B cell (primary cell): ENCODE data around the gene KIAA0753. TPM values are rescaled to one million over a fixed set of nuclear protein-coding genes. Genes with fewer than 3 reads are reported as not detected.

ENCODE experiments used
- ATAC-seq: fragments of 200-7000 bp; cut with Tn5 transposase; one replicate; pipeline ENCODE4 v1.10.0; 2021; ENCODE audit warnings: low read depth, mild to moderate bottlenecking, moderate number of reproducible peaks, moderate library complexity
- CTCF ChIA-PET: fragments of 350-600 bp; sonication (Branson Sonifier 250); formaldehyde crosslinking; loops from one replicate; lab custom pipeline; 2021; ENCODE audit warnings: antibody characterized with exemption, inconsistent platforms; lab: Charles Lee
- POLR2A ChIA-PET: fragments of 350-600 bp; sonication (Branson Sonifier 250); formaldehyde crosslinking; loops from one replicate; lab custom pipeline; 2021; ENCODE audit warnings: antibody characterized with exemption; lab: Charles Lee
- DNase-seq: peaks from one replicate; pipeline ENCODE4 v3.0.0; 2013
- H2AFZ ChIP-seq: 2 replicates; pipeline ENCODE4 v1.6.1; 2012; ENCODE audit warnings: mild to moderate bottlenecking, low read depth, low read length; ENCODE audit not compliant: insufficient read depth, poor library complexity, severe bottlenecking
- H3K27ac ChIP-seq, 2 donors: 1 replicate in 1 of 2; 2 replicates in 1 of 2; pipeline ENCODE4 v1.5.1; 2012 to 2013; ENCODE audit warnings: low read length in 2 of 2, mild to moderate bottlenecking in 2 of 2, moderate library complexity in 1 of 2
- H3K27me3 ChIP-seq, 4 experiments: fragments of 200-600 bp in 1 of 4; sonication (generic) in 1 of 4; replicated peaks in 1 of 4; 1 replicate in 2 of 4; 2 replicates in 2 of 4; pipeline versions ENCODE4 v1.6.1 to v1.7.0; 2013 to 2016; ENCODE audit warnings: low read length in 3 of 4, mild to moderate bottlenecking in 2 of 4, mixed read lengths in 1 of 4, moderate library complexity in 1 of 4; ENCODE audit not compliant: insufficient read depth in 4 of 4, control insufficient read depth in 3 of 4; ENCODE audit errors: control extremely low read depth in 1 of 4
- H3K36me3 ChIP-seq, 2 experiments: replicated peaks in 1 of 2; 1 replicate in 1 of 2; 2 replicates in 1 of 2; pipeline versions ENCODE4 v1.6.1 to v1.7.1; 2013; ENCODE audit warnings: low read length in 1 of 2; ENCODE audit not compliant: insufficient read depth in 2 of 2, control insufficient read depth in 1 of 2; ENCODE audit errors: control extremely low read depth in 1 of 2, extremely low read depth in 1 of 2
- H3K4me1 ChIP-seq, 2 donors: fragments of 200-600 bp in 1 of 2; sonication (generic) in 1 of 2; 1 replicate in 1 of 2; 2 replicates in 1 of 2; pipeline versions ENCODE4 v1.5.1 to v1.6.1; 2013 to 2017; ENCODE audit warnings: low read length in 2 of 2; ENCODE audit not compliant: control insufficient read depth in 2 of 2, insufficient read depth in 2 of 2
- H3K4me2 ChIP-seq: replicated peaks from 2 replicates; pipeline ENCODE3; 2012; ENCODE audit warnings: mild to moderate bottlenecking, low read depth, low read length; ENCODE audit not compliant: poor library complexity, severe bottlenecking
- H3K4me3 ChIP-seq, 5 experiments: fragments of 200-600 bp in 1 of 5; sonication (generic) in 1 of 5; 1 replicate in 3 of 5; 2 replicates in 2 of 5; pipeline versions ENCODE4 v1.5.1 to v1.7.0; 2011 to 2016; ENCODE audit warnings: low read length in 4 of 5, mild to moderate bottlenecking in 4 of 5, low read depth in 2 of 5, control low read depth in 1 of 5, moderate library complexity in 1 of 5; ENCODE audit not compliant: insufficient read depth in 1 of 5; ENCODE audit errors: control extremely low read depth in 1 of 5, extremely low read depth in 1 of 5
- H3K79me2 ChIP-seq: fragments of 200-600 bp; sonication (generic); one replicate; pipeline ENCODE4 v1.6.0; 2016; ENCODE audit warnings: low read length; ENCODE audit not compliant: control insufficient read depth, insufficient read depth
- H3K9ac ChIP-seq: fragments of 200-600 bp; sonication (generic); 2 replicates; pipeline ENCODE4 v1.6.1; 2017; ENCODE audit warnings: mild to moderate bottlenecking, low read length, moderate library complexity
- H3K9me3 ChIP-seq, 3 donors: one replicate each; pipeline versions ENCODE4 v1.6.1 to v1.7.1; 2013; ENCODE audit warnings: low read length in 2 of 3; ENCODE audit not compliant: control insufficient read depth in 2 of 3, insufficient read depth in 1 of 3; ENCODE audit errors: control extremely low read depth in 1 of 3
- H4K20me1 ChIP-seq: 2 replicates; pipeline ENCODE4 v1.6.0; 2012; ENCODE audit warnings: mild to moderate bottlenecking, low read length; ENCODE audit not compliant: insufficient read depth, control insufficient read depth, poor library complexity, severe bottlenecking
- H3K27ac Mint-ChIP-seq: one replicate; pipeline ENCODE4 v1.8.0; 2021; ENCODE audit warnings: mixed read lengths
- H3K27me3 Mint-ChIP-seq: one replicate; pipeline ENCODE4 v1.8.0; 2021; ENCODE audit warnings: mixed read lengths
- H3K4me1 Mint-ChIP-seq: one replicate; pipeline ENCODE4 v1.8.0; 2021; ENCODE audit warnings: mixed read lengths
- H3K4me3 Mint-ChIP-seq: one replicate; pipeline ENCODE4 v1.8.0; 2021; ENCODE audit warnings: mixed read lengths
- H3K9me3 Mint-ChIP-seq: one replicate; pipeline ENCODE4 v1.8.0; 2022; ENCODE audit warnings: mixed read lengths; ENCODE audit not compliant: insufficient read depth
- CTCF ChIP-seq: fragments of 200-600 bp; IDR thresholded peaks from one replicate; pipeline ENCODE4 v1.8.0; 2022; ENCODE audit warnings: antibody characterized with exemption, mild to moderate bottlenecking
- EZH2 ChIP-seq: IDR thresholded peaks from 2 replicates; pipeline ENCODE4 v1.6.1; 2012; ENCODE audit warnings: borderline replicate concordance, low read depth, mild to moderate bottlenecking, moderate library complexity, low read length; ENCODE audit not compliant: insufficient read depth, poor library complexity, severe bottlenecking
- WGBS: methylation state at CpG from one replicate; pipeline ENCODE4 v1.1.5; 2013; ENCODE audit warnings: missing lambda C conversion rate; ENCODE audit not compliant: insufficient coverage; 5-methylcytosine and 5-hydroxymethylcytosine counted together
- intact Hi-C: fragments of 100-400 bp; cut with micrococcal nuclease; formaldehyde crosslinking; loops from one replicate; pipeline ENCODE4 v1.10.0; 2022
- polyA plus RNA-seq: library from polyadenylated mRNA; depleted of rRNA; stranded (reverse); fragments of >200 nt; gene quantifications from 2 replicates; pipeline ENCODE4 v1.2.3, GENCODE V29; 2012
- total RNA-seq, 2 donors: library from RNA; stranded (reverse); fragments of 120-200 nt in 1 of 2; gene quantifications; 1 replicate in 1 of 2; 2 replicates in 1 of 2; pipeline versions ENCODE4 v1.2.3 to v1.2.4, GENCODE V29; 2013 to 2022

Gene KIAA0753
- total and polyA plus RNA-seq, 2 donors (not counting 1 experiment from before 2014, with no cell fraction given), result 6.3 to 29.1 TPM

GRCh38 chr17:6558932-6559752 lies 81.4 kb downstream of the KIAA0753 start:
- ATAC-seq (no peak), DNase-seq (no peak)
- Histone ChIP-seq H3K79me2 (no peaks in the 10 kb centered on the region), H3K36me3 (no peaks in the 10 kb centered on the region), H3K4me3 (no peak overlapping the region), H3K4me2 (no peak overlapping the region), H3K9me3 (peaks cover 0 to 6% (median 0%) of the 10 kb centered on the region in 3 donors), H4K20me1 (no peaks in the 10 kb centered on the region), H2AFZ (no peak overlapping the region), H3K27me3 (peaks cover 0 to 39% (median 23%) of the 10 kb centered on the region in 4 experiments), H3K27ac (no peak overlapping the region), H3K9ac (no peak overlapping the region), H3K4me1 (peaks cover 16 to 20% of the 10 kb centered on the region in 2 donors)
- H3K27me3 Mint-ChIP-seq, result peaks cover 56% of the 10 kb centered on the region
- peak overlapping the region; percentile 59 for H3K4me3 Mint-ChIP-seq
- ChIA-PET POLR2A (no interaction called here), CTCF (no interaction called here)
- no peak overlapping the region for H3K27ac Mint-ChIP-seq
- TF ChIP-seq EZH2 (no peak), CTCF (no peak)
- intact Hi-C loops, result no loop called here
- 83% methylated on average over 10 of the region's 11 CpGs for WGBS
- H3K9me3 Mint-ChIP-seq, result no peaks in the 10 kb centered on the region
- peaks cover 19% of the 10 kb centered on the region for H3K4me1 Mint-ChIP-seq

DNA sequence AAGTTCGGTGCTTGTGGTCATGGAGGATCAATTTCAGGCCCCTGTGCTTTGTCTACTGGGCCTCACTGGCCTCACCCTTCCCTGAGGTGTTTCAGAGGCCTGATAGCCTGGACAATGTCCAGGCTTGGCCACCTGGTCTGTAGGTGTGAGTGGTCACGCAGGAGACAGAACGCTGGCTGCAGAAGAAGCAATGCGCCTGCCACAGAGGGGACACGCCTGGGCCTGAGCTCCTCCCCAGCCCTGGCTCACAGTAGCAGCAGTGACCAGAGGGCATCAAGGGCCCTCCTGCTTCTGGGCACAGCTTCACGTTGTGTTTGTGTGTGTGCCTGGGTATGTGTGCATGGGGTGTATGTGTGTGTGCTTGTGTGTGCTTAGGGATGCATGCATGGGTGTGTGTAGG lies 82.2 kb downstream of the KIAA0753 start:
- CTCF ChIA-PET, result interaction anchor here (1.0 kb wide), 1 partner anchor 85 kb away, joined by 3 read pairs; no protein-coding TSS in a partner anchor

More for the DNA sequence above, 82.2 kb downstream of the KIAA0753 start:
- Histone ChIP-seq H3K9me3 (peaks cover 0 to 6% (median 0%) of the 10 kb centered on the region in 3 donors), H3K4me1 (peaks cover 16 to 20% of the 10 kb centered on the region in 2 donors), H3K27ac (no peak overlapping the region), H3K27me3 (peaks cover 0 to 44% (median 23%) of the 10 kb centered on the region in 4 experiments), H4K20me1 (no peaks in the 10 kb centered on the region), H3K36me3 (no peaks in the 10 kb centered on the region), H3K9ac (no peak overlapping the region), H3K79me2 (no peaks in the 10 kb centered on the region), H2AFZ (no peak overlapping the region), H3K4me3 (no peak overlapping the region), H3K4me2 (no peak overlapping the region)
- no peak overlapping the region for H3K27ac Mint-ChIP-seq
- POLR2A ChIA-PET, result no interaction called here
- peaks cover 60% of the 10 kb centered on the region for H3K27me3 Mint-ChIP-seq
- no peak overlapping the region for H3K4me3 Mint-ChIP-seq
- WGBS, result 98% methylated on average over 5 of the region's 6 CpGs
- DNase-seq (no peak), ATAC-seq (no peak)
- H3K9me3 Mint-ChIP-seq, result no peaks in the 10 kb centered on the region
- H3K4me1 Mint-ChIP-seq, result peaks cover 19% of the 10 kb centered on the region
- intact Hi-C loops, result no loop called here
- no peak for TF ChIP-seq CTCF
- TF ChIP-seq EZH2, result no peak
